HG02885 (cell line): ENCODE measurements around the gene PSMB5.

ENCODE experiments used
- ATAC-seq: cut with Tn5 transposase; IDR thresholded peaks from one replicate; pipeline ENCODE4 v1.9.1; 2021; ENCODE audit warnings: mild to moderate bottlenecking; ENCODE audit not compliant: unreplicated experiment, poor library complexity

Gene PSMB5

GRCh38 chr14:23045419-23046357, 11.0 kb upstream of the PSMB5 start:
- no peak for ATAC-seq

- no peak for ATAC-seq
These were observed 10.1 kb upstream of the PSMB5 start for GRCh38 chr14:23044840-23045239.

GRCh38 chr14:23043754-23044153, 9.1 kb upstream of the PSMB5 start:
- no peak for ATAC-seq

GRCh38 chr14:23043145-23043544, 8.4 kb upstream of the PSMB5 start:
- ATAC-seq: no peak

GRCh38 chr14:23042162-23042965, 7.7 kb upstream of the PSMB5 start, which contains the start of gene PSMB11:
Gene PSMB11 (plus strand): TSS chr14:23042212. CDS start chr14:23042226, 14 bp downstream.
- ATAC-seq: no peak

- ATAC-seq: no peak
These were observed 7.0 kb upstream of the PSMB5 start for GRCh38 chr14:23041729-23042128.

- ATAC-seq: no peak
These were observed 5.4 kb upstream of the PSMB5 start for GRCh38 chr14:23040100-23040499.

- no peak for ATAC-seq
These were observed 824 bp upstream of the PSMB5 start for GRCh38 chr14:23035303-23036144.

- no peak for ATAC-seq
These were observed 751 bp downstream of the PSMB5 start for GRCh38 chr14:23033801-23034497.

- ATAC-seq: no peak
These were observed 1.4 kb downstream of the PSMB5 start for GRCh38 chr14:23033251-23033727.

- ATAC-seq: no peak
These were observed 3.8 kb downstream of the PSMB5 start for GRCh38 chr14:23030936-23031335.

GRCh38 chr14:23028799-23029198, 5.9 kb downstream of the PSMB5 start:
- ATAC-seq: no peak

- ATAC-seq: no peak
These were observed 9.4 kb downstream of the PSMB5 start for GRCh38 chr14:23025151-23025814.

GRCh38 chr14:23024612-23025075, 10.1 kb downstream of the PSMB5 start:
- no peak for ATAC-seq

GRCh38 chr14:23023795-23024152, 10.9 kb downstream of the PSMB5 start:
- no peak for ATAC-seq

- ATAC-seq: no peak
These were observed 11.5 kb downstream of the PSMB5 start for GRCh38 chr14:23023022-23023794.

GRCh38 chr14:23021889-23022442, 12.7 kb downstream of the PSMB5 start:
- no peak for ATAC-seq

GRCh38 chr14:23021434-23021833, 13.3 kb downstream of the PSMB5 start:
- ATAC-seq: no peak
